Activated CD8-positive, alpha-beta memory T cell treated with anti-CD3 and anti-CD28 coated beads, Interleukin-2, amount 50 U/mL, for 24 hours (primary cell): ENCODE measurements around the gene NFU1.
A peak's percentile ranks its signal among the peaks of the same experiment; 100 is the strongest.

Source experiments
- DNase-seq: peaks from one replicate; pipeline ENCODE4 v3.0.0-alpha.2; 2020; ENCODE audit errors: extremely low read depth

The NFU1 gene

GRCh38 chr2:69436938-69437750, at the start of gene NFU1:
Gene NFU1 (minus strand): TSS chr2:69437435. CDS start chr2:69437422, 13 bp downstream.
- peak; percentile 78 for DNase-seq

GRCh38 chr2:69483696-69484095, 46.5 kb upstream of the NFU1 start:
- no peak for DNase-seq

- no peak for DNase-seq
These were observed 45.8 kb upstream of the NFU1 start for GRCh38 chr2:69483024-69483423.

GRCh38 chr2:69482471-69482870, 45.2 kb upstream of the NFU1 start:
- DNase-seq = no peak

- DNase-seq = no peak
These were observed 44.2 kb upstream of the NFU1 start for GRCh38 chr2:69481421-69481820.

GRCh38 chr2:69477627-69478026, 40.4 kb upstream of the NFU1 start:
- DNase-seq = no peak

GRCh38 chr2:69474688-69475087, 37.5 kb upstream of the NFU1 start:
- no peak for DNase-seq

- DNase-seq = no peak
These were observed 34.6 kb upstream of the NFU1 start for GRCh38 chr2:69471793-69472192.

GRCh38 chr2:69470911-69471310, 33.7 kb upstream of the NFU1 start:
- no peak for DNase-seq

GRCh38 chr2:69469784-69470183, 32.5 kb upstream of the NFU1 start:
- DNase-seq = no peak

- no peak for DNase-seq
These were observed 32.1 kb upstream of the NFU1 start for GRCh38 chr2:69469375-69469774.

- DNase-seq = no peak
These were observed 29.5 kb upstream of the NFU1 start for GRCh38 chr2:69466728-69467127.

GRCh38 chr2:69465513-69466456, 28.6 kb upstream of the NFU1 start:
- DNase-seq = no peak

GRCh38 chr2:69464575-69464974, 27.3 kb upstream of the NFU1 start:
- DNase-seq = no peak

GRCh38 chr2:69462780-69463179, 25.5 kb upstream of the NFU1 start:
- DNase-seq = no peak

GRCh38 chr2:69461404-69461803, 24.2 kb upstream of the NFU1 start:
- DNase-seq = no peak

GRCh38 chr2:69459936-69460335, 22.7 kb upstream of the NFU1 start:
- no peak for DNase-seq

- no peak for DNase-seq
These were observed 19.8 kb upstream of the NFU1 start for GRCh38 chr2:69456950-69457445.

GRCh38 chr2:69456154-69456553, 18.9 kb upstream of the NFU1 start:
- DNase-seq = no peak

GRCh38 chr2:69454976-69455375, 17.7 kb upstream of the NFU1 start:
- no peak for DNase-seq

GRCh38 chr2:69453475-69454129, 16.4 kb upstream of the NFU1 start:
- no peak for DNase-seq

GRCh38 chr2:69452687-69453086, 15.5 kb upstream of the NFU1 start:
- no peak for DNase-seq
